ENCODE measurements around the gene PTAR1.

DNA sequence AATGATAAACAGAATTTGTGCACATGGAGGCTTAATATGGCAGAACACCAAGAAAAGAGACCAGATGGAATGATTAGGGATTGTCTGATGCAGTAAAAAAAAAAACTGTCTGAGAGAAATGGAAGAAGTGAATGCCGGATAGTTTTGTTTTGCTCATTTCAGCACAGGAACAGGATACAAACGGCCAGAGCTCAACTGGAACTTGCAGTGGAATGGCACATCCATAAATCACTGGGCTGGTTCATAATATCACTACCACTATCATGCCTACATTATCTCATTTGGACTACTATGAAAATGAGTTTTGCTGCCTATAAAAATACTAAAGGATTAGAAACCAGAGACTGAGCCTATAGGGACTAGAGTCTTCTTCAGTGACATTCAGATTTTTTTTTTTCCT lies 9.7 kb downstream of the PTAR1 start:
- TF ChIP-seq, protein P1, sequence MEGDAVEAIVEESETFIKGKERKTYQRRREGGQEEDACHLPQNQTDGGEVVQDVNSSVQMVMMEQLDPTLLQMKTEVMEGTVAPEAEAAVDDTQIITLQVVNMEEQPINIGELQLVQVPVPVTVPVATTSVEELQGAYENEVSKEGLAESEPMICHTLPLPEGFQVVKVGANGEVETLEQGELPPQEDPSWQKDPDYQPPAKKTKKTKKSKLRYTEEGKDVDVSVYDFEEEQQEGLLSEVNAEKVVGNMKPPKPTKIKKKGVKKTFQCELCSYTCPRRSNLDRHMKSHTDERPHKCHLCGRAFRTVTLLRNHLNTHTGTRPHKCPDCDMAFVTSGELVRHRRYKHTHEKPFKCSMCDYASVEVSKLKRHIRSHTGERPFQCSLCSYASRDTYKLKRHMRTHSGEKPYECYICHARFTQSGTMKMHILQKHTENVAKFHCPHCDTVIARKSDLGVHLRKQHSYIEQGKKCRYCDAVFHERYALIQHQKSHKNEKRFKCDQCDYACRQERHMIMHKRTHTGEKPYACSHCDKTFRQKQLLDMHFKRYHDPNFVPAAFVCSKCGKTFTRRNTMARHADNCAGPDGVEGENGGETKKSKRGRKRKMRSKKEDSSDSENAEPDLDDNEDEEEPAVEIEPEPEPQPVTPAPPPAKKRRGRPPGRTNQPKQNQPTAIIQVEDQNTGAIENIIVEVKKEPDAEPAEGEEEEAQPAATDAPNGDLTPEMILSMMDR (conservative IDR thresholded peaks at IDR 0.05; ENCODE audit: low read depth, low read length) = no peak
- TF ChIP-seq EZH2 (IDR thresholded peaks at IDR 0.05; ENCODE audit: borderline replicate concordance, low read depth, low read length, poor library complexity, severe bottlenecking) = no peak
